ENCODE measurements around the gene HECTD4. TPM values are rescaled to one million over a fixed set of nuclear protein-coding genes. Genes with fewer than 3 reads are reported as not detected.

Gene HECTD4
- total and polyA plus RNA-seq, 2 of the 4 experiments (the other 2 are of a cell fraction) = 12.9 to 13.0 TPM

GRCh38 chr12:112342587-112342986 lies 39.6 kb downstream of the HECTD4 start:
- Histone ChIP-seq H4K8ac (ENCODE audit: low read depth in 2 of 2, low read length in 2 of 2) (no peak overlapping the region), H3K27ac (ENCODE audit: insufficient read depth, low read length) (no peak overlapping the region), H3K9ac (ENCODE audit: low read depth, low read length) (no peak overlapping the region), H3K14ac (replicated peaks; ENCODE audit: low read depth, low read length) (no peak overlapping the region), H3K56ac (ENCODE audit: extremely low read depth, insufficient read depth, low read length) (no peak overlapping the region), H3K36me3 (ENCODE audit: control insufficient read depth, insufficient read depth, low read length) (0 out of 2 replicates have a peak, but pooled peaks cover 2% of the 10 kb centered on the region), H3K79me1 (ENCODE audit: low read depth in 1 of 2, low read length in 2 of 2) (peaks cover 49 to 71% of the 10 kb centered on the region in 2 experiments), H2BK20ac (ENCODE audit: low read depth, low read length) (no peak overlapping the region), H3K4ac (ENCODE audit: low read depth, low read length) (no peak overlapping the region), H3K23ac (ENCODE audit: low read depth, low read length) (no peak overlapping the region), H3K18ac (ENCODE audit: low read depth, low read length) (no peak overlapping the region), H4K91ac (ENCODE audit: insufficient read depth, low read depth, low read length) (no peak overlapping the region), H4K20me1 (ENCODE audit: insufficient read depth, low read length) (peaks cover 34% of the 10 kb centered on the region), H3K4me1 (ENCODE audit: control insufficient read depth, insufficient read depth, low read length) (no peaks in the 10 kb centered on the region), H2AK5ac (ENCODE audit: low read depth, low read length) (no peak overlapping the region), H3K27me3 (ENCODE audit: control insufficient read depth, insufficient read depth, low read length) (no peaks in the 10 kb centered on the region), H3K4me2 (ENCODE audit: low read depth, low read length) (no peak overlapping the region), H2AK9ac (replicated peaks; ENCODE audit: low read depth, low read length, poor library complexity) (no peak overlapping the region), H2BK15ac (ENCODE audit: low read depth, low read length) (no peak overlapping the region), H2BK5ac (ENCODE audit: low read depth, low read length, poor library complexity, severe bottlenecking) (no peak overlapping the region), H3K9me1 (ENCODE audit: insufficient read depth, low read length) (peaks cover 2% of the 10 kb centered on the region), H4K5ac (ENCODE audit: low read depth, low read length) (no peak overlapping the region), H3K4me3 (ENCODE audit: insufficient read depth, low read depth, low read length) (no peak overlapping the region), H2AFZ (replicated peaks; ENCODE audit: low read length, poor library complexity) (no peak overlapping the region), H2BK120ac (ENCODE audit: low read depth, low read length) (no peak overlapping the region), H3K9me3 (ENCODE audit: control insufficient read depth, insufficient read depth, low read length) (no peaks in the 10 kb centered on the region)
- ATAC-seq (ENCODE audit: low read depth) (no peak), DNase-seq (no peak)
- 80% methylated on average over 1 of the region's 3 CpGs; no CpG with 5 or more reads in 1 of the 2 experiments for WGBS, 2 experiments (ENCODE audit: extremely low coverage in 2 of 2, insufficient read length in 1 of 2)
- no TSS peak for BruUV-seq (replicated peaks)
- dilution Hi-C loops (cut with HindIII; ENCODE audit: low sequenced_read_pairs, unreplicated experiment) = no loop called here
- POLR2A ChIA-PET (ENCODE audit: unreplicated experiment) = no interaction called here
- CTCF ChIA-PET = no interaction called here
- intact Hi-C loops (cut with micrococcal nuclease) = no loop called here
- in situ Hi-C loops (cut with MboI; ENCODE audit: low sequenced_read_pairs) = no loop called here
- TF ChIP-seq NFE2L2 (IDR thresholded peaks at IDR 0.05; ENCODE audit: low read depth, low read length) = peak; percentile 73; the same call in 1 of the 2 replicates
- TF ChIP-seq POLR2A (IDR thresholded peaks at IDR 0.05; ENCODE audit: low read depth, low read length) = no peak

Data from IMR-90 (cell line).